Measurements from ENCODE around the gene PIR. TPM values are rescaled to one million over a fixed set of nuclear protein-coding genes. Genes with fewer than 3 reads are reported as not detected.

Gene PIR
- total and polyA plus RNA-seq, 9 of the 15 experiments (the other 6 are each of a cell fraction or from before 2014, with no cell fraction given) = 7.5 to 29.8 (median 11.5) TPM

- TF ChIP-seq U2AF2 (optimal IDR thresholded peaks at IDR 0.05; ENCODE audit: low read depth, low read length) (no peak), PCBP1 (IDR thresholded peaks at IDR 0.05; ENCODE audit: low read depth, low read length, poor library complexity, severe bottlenecking) (no peak), ZNF551 (CRISPR knock-in tag; IDR thresholded peaks at IDR 0.05) (no peak), SIX5 (IDR thresholded peaks at IDR 0.05; ENCODE audit: borderline replicate concordance in 1 of 2, insufficient read depth in 1 of 2, low read depth in 1 of 2, low read length in 2 of 2) (no peak), RHOXF2B (CRISPR knock-in tag; conservative IDR thresholded peaks at IDR 0.05) (no peak), ZNF707 (CRISPR knock-in tag; conservative IDR thresholded peaks at IDR 0.05) (no peak), NFXL1 (CRISPR knock-in tag; IDR thresholded peaks at IDR 0.05) (no peak), HOXB6 (CRISPR knock-in tag; IDR thresholded peaks at IDR 0.05; ENCODE audit: borderline replicate concordance) (no peak), ZNF143 (CRISPR knock-in tag; IDR thresholded peaks at IDR 0.05) (no peak), ZBTB49 (CRISPR knock-in tag; IDR thresholded peaks at IDR 0.05; ENCODE audit: borderline replicate concordance) (no peak), ZBTB43 (CRISPR knock-in tag; IDR thresholded peaks at IDR 0.05) (no peak), CREB1 (IDR thresholded peaks at IDR 0.05) (no peak), CREB1 (CRISPR knock-in tag; IDR thresholded peaks at IDR 0.05) (0 out of 2 replicates have a peak, but pooled peaks have one; percentile 46), NFE2L1 (tag; IDR thresholded peaks at IDR 0.05; ENCODE audit: borderline replicate concordance, low read depth) (peak; percentile 77), ZNF224 (CRISPR knock-in tag; IDR thresholded peaks at IDR 0.05) (no peak), ZNF274 (IDR thresholded peaks at IDR 0.05; ENCODE audit: borderline replicate concordance, low read depth, low read length) (no peak), TEAD2 (tag; IDR thresholded peaks at IDR 0.05) (peak; percentile 31; the same call in 1 of the 2 replicates), PREB (CRISPR knock-in tag; IDR thresholded peaks at IDR 0.05) (no peak), GTF2B (IDR thresholded peaks at IDR 0.05; ENCODE audit: extremely low read depth, insufficient read length) (no peak), ZNF280A (IDR thresholded peaks at IDR 0.05; ENCODE audit: low read depth, partially characterized antibody) (no peak)
Measured at GRCh38 chrX:15493118-15493962, at the start of gene PIR (continued).
